ENCODE data around the gene NCF4.

GRCh38 chr22:36923131-36923788, 62.5 kb downstream of the NCF4 start:
- TF ChIP-seq ZNF70 (CRISPR knock-in tag; IDR thresholded peaks at IDR 0.05) (no peak), PATZ1 (CRISPR knock-in tag; IDR thresholded peaks at IDR 0.05; ENCODE audit: borderline replicate concordance) (no peak), ZFP30 (CRISPR knock-in tag; IDR thresholded peaks at IDR 0.05) (no peak)
